Measurements from ENCODE around the gene ARHGAP22.

ARHGAP22 gene

GRCh38 chr10:48517911-48518811 lies 86.7 kb downstream of the ARHGAP22 start:
- Histone ChIP-seq H3K4me3 (no peak overlapping the region), H3K4me1 (peaks cover 31 to 47% (median 36%) of the 10 kb centered on the region in 10 experiments), H3K27ac (peak overlapping the region in 7 of 11 experiments; percentile 8 to 54 (median 46); a peak in 13 of 22 replicates), H3K27me3 (peaks cover 14 to 27% (median 18%) of the 10 kb centered on the region in 11 experiments), H3K9ac (peak overlapping the region in 5 of 11 experiments; percentile 6 to 32 (median 29); a peak in 5 of 22 replicates), H3K4me2 (peak overlapping the region; percentile 62 to 85 (median 76)), H3K36me3 (peaks cover 0 to 8% (median 0%) of the 10 kb centered on the region in 11 experiments; a peak in 3 of 22 replicates), H3K9me3 (replicated peaks in 1 of 11) (peaks cover 27 to 40% (median 35%) of the 10 kb centered on the region in 11 experiments), H4K20me1 (peaks cover 0 to 62% (median 0%) of the 10 kb centered on the region in 11 experiments; a peak in 4 of 22 replicates)
- TF ChIP-seq Cebpa-rat (IDR thresholded peaks at IDR 0.05) = no peak

- Histone ChIP-seq H3K9me3 (replicated peaks in 1 of 11) (peaks cover 27 to 41% (median 34%) of the 10 kb centered on the region in 11 experiments), H3K27ac (peak overlapping the region in 3 of 11 experiments; percentile 39 to 52 (median 48); a peak in 2 of 22 replicates), H4K20me1 (peaks cover 0 to 62% (median 0%) of the 10 kb centered on the region in 11 experiments; a peak in 4 of 22 replicates), H3K4me1 (peaks cover 31 to 53% (median 41%) of the 10 kb centered on the region in 10 experiments), H3K4me3 (no peak overlapping the region), H3K9ac (peak overlapping the region in 2 of 11 experiments; percentile 23 to 29; a peak in 2 of 22 replicates), H3K36me3 (peaks cover 0 to 5% (median 0%) of the 10 kb centered on the region in 11 experiments; a peak in 2 of 22 replicates), H3K4me2 (peak overlapping the region; percentile 62 to 85 (median 76); a peak in 20 of 22 replicates), H3K27me3 (peaks cover 7 to 20% (median 11%) of the 10 kb centered on the region in 11 experiments)
- TF ChIP-seq Cebpa-rat (IDR thresholded peaks at IDR 0.05) = no peak
Observed at GRCh38 chr10:48517482-48517881, 87.4 kb downstream of the ARHGAP22 start.

- H3K27me3 ChIP-seq = peaks cover 2 to 14% (median 5%) of the 10 kb centered on the region in 11 experiments; a peak in 18 of 22 replicates
- H3K4me2 ChIP-seq = peak overlapping the region in 4 of 11 experiments; percentile 62 to 78 (median 68); a peak in 6 of 22 replicates
- no peak overlapping the region for H3K9ac ChIP-seq
- peaks cover 0 to 5% (median 0%) of the 10 kb centered on the region in 11 experiments; a peak in 2 of 22 replicates for H3K36me3 ChIP-seq
- peaks cover 0 to 62% (median 0%) of the 10 kb centered on the region in 11 experiments; a peak in 4 of 22 replicates for H4K20me1 ChIP-seq
- H3K27ac ChIP-seq = no peak overlapping the region
- no peak for TF ChIP-seq Cebpa-rat (IDR thresholded peaks at IDR 0.05)
- H3K4me1 ChIP-seq = peaks cover 35 to 59% (median 47%) of the 10 kb centered on the region in 10 experiments
- peaks cover 27 to 41% (median 34%) of the 10 kb centered on the region in 11 experiments for H3K9me3 ChIP-seq (replicated peaks in 1 of 11)
- no peak overlapping the region for H3K4me3 ChIP-seq
Observed at GRCh38 chr10:48516911-48517310, 88.0 kb downstream of the ARHGAP22 start.

- Histone ChIP-seq H3K27ac (no peak overlapping the region), H3K4me3 (no peak overlapping the region), H3K9me3 (replicated peaks in 1 of 11) (peaks cover 27 to 41% (median 34%) of the 10 kb centered on the region in 11 experiments), H3K4me1 (peaks cover 40 to 69% (median 59%) of the 10 kb centered on the region in 10 experiments), H3K27me3 (0 out of 22 replicates have a peak, but pooled peaks cover 0 to 6% (median 0%) of the 10 kb centered on the region in 11 experiments), H4K20me1 (peaks cover 0 to 64% (median 0%) of the 10 kb centered on the region in 11 experiments; a peak in 5 of 22 replicates), H3K36me3 (peaks cover 0 to 5% (median 0%) of the 10 kb centered on the region in 11 experiments; a peak in 2 of 22 replicates), H3K4me2 (no peak overlapping the region), H3K9ac (no peak overlapping the region)
- TF ChIP-seq Cebpa-rat (IDR thresholded peaks at IDR 0.05) = no peak
Observed at GRCh38 chr10:48514916-48515315, 90.0 kb downstream of the ARHGAP22 start.

GRCh38 chr10:48514255-48514654 lies 90.6 kb downstream of the ARHGAP22 start:
- no peak overlapping the region for H3K4me3 ChIP-seq
- H3K36me3 ChIP-seq = peaks cover 0 to 5% (median 0%) of the 10 kb centered on the region in 11 experiments; a peak in 1 of 22 replicates
- no peak overlapping the region for H3K9ac ChIP-seq
- peaks cover 27 to 41% (median 34%) of the 10 kb centered on the region in 11 experiments for H3K9me3 ChIP-seq (replicated peaks in 1 of 11)
- no peak for TF ChIP-seq Cebpa-rat (IDR thresholded peaks at IDR 0.05)
- H3K27ac ChIP-seq = no peak overlapping the region
- H3K4me1 ChIP-seq = peaks cover 33 to 69% (median 57%) of the 10 kb centered on the region in 10 experiments
- H3K27me3 ChIP-seq = 0 out of 22 replicates have a peak, but pooled peaks cover 0 to 9% (median 0%) of the 10 kb centered on the region in 11 experiments
- H3K4me2 ChIP-seq = no peak overlapping the region
- peaks cover 0 to 64% (median 0%) of the 10 kb centered on the region in 11 experiments; a peak in 5 of 22 replicates for H4K20me1 ChIP-seq

GRCh38 chr10:48512861-48513260 lies 92.0 kb downstream of the ARHGAP22 start:
- Histone ChIP-seq H3K9me3 (replicated peaks in 1 of 11) (peaks cover 27 to 41% (median 34%) of the 10 kb centered on the region in 11 experiments), H3K27ac (peak overlapping the region in 4 of 11 experiments; percentile 46 to 67 (median 64); a peak in 6 of 22 replicates), H3K27me3 (0 out of 22 replicates have a peak, but pooled peaks cover 0 to 9% (median 0%) of the 10 kb centered on the region in 11 experiments), H3K4me3 (no peak overlapping the region), H3K36me3 (peaks cover 0 to 5% (median 0%) of the 10 kb centered on the region in 11 experiments; a peak in 1 of 22 replicates), H3K4me2 (peak overlapping the region in 7 of 11 experiments; percentile 73 to 96 (median 84); a peak in 13 of 22 replicates), H4K20me1 (peaks cover 0 to 63% (median 0%) of the 10 kb centered on the region in 11 experiments; a peak in 5 of 22 replicates), H3K9ac (no peak overlapping the region), H3K4me1 (peaks cover 19 to 68% (median 57%) of the 10 kb centered on the region in 10 experiments)
- no peak for TF ChIP-seq Cebpa-rat (IDR thresholded peaks at IDR 0.05)

- TF ChIP-seq Cebpa-rat (IDR thresholded peaks at IDR 0.05) = no peak
- Histone ChIP-seq H3K36me3 (peaks cover 0 to 5% (median 0%) of the 10 kb centered on the region in 11 experiments; a peak in 1 of 22 replicates), H3K27ac (peak overlapping the region in 7 of 11 experiments; percentile 30 to 67 (median 52); a peak in 12 of 22 replicates), H4K20me1 (peaks cover 0 to 62% (median 0%) of the 10 kb centered on the region in 11 experiments; a peak in 5 of 22 replicates), H3K4me1 (peaks cover 15 to 66% (median 50%) of the 10 kb centered on the region in 10 experiments), H3K27me3 (0 out of 22 replicates have a peak, but pooled peaks cover 0 to 9% (median 0%) of the 10 kb centered on the region in 11 experiments), H3K9ac (peak overlapping the region in 4 of 11 experiments; percentile 3 to 32 (median 25); a peak in 2 of 22 replicates), H3K4me3 (peak overlapping the region in 1 of 10 experiments; percentile 6; a peak in 1 of 20 replicates), H3K9me3 (replicated peaks in 1 of 11) (peaks cover 27 to 39% (median 32%) of the 10 kb centered on the region in 11 experiments), H3K4me2 (peak overlapping the region; percentile 53 to 96 (median 78))
Observed at GRCh38 chr10:48511875-48512231, 93.0 kb downstream of the ARHGAP22 start.
